GM15510 (cell line): ENCODE results near the gene IMMT.

Source experiments
- POLR2A ChIP-seq: IDR thresholded peaks from 3 replicates; pipeline ENCODE4 v1.6.1; 2011; ENCODE audit warnings: borderline replicate concordance; ENCODE audit not compliant: insufficient read length; ENCODE audit errors: extremely low read depth

The IMMT gene

GRCh38 chr2:86097114-86097896 lies 98.0 kb downstream of the IMMT start:
- no peak for TF ChIP-seq POLR2A

- no peak for TF ChIP-seq POLR2A
Observed at GRCh38 chr2:86094229-86094628, 101.0 kb downstream of the IMMT start.
